H1 (cell line): Measurements from ENCODE around the gene C5orf46. TPM values are rescaled to one million over a fixed set of nuclear protein-coding genes. Genes with fewer than 3 reads are reported as not detected.

ENCODE experiments used
- CTCF ChIA-PET: fragments of 300-600 bp; sonication (Branson Sonifier 250); formaldehyde crosslinking; loops from one replicate; lab custom pipeline; 2021; ENCODE audit not compliant: partially characterized antibody; lab: Charles Lee
- POLR2A ChIA-PET: fragments of 300-600 bp; sonication (Branson Sonifier 250); formaldehyde crosslinking; loops from one replicate; lab custom pipeline; 2021; ENCODE audit warnings: inconsistent platforms; ENCODE audit not compliant: partially characterized antibody; lab: Charles Lee
- DNase-seq, 2 experiments: peaks; one replicate each; pipeline versions ENCODE4 v3.0.0 to v3.0.0-alpha.2; 2010 to 2022; ENCODE audit warnings: low spot score in 2 of 2, low read depth in 1 of 2, mixed read lengths in 1 of 2
- FAIRE-seq: peaks from 2 replicates; lab custom pipeline; 2011; peaks lifted over from hg19 to GRCh38; lab: Jason Lieb, UNC
- H2AFZ ChIP-seq: 2 replicates; pipeline ENCODE4 v1.8.1; 2012; ENCODE audit warnings: low read length, inconsistent platforms
- H2AK5ac ChIP-seq: 2 replicates; pipeline ENCODE4 v1.6.1; 2013; ENCODE audit warnings: low read depth, low read length
- H2BK120ac ChIP-seq: replicated peaks from 2 replicates; pipeline ENCODE3; 2013; ENCODE audit warnings: low read depth, low read length, inconsistent platforms
- H2BK12ac ChIP-seq: 2 replicates; pipeline ENCODE4 v1.6.1; 2013; ENCODE audit warnings: low read depth, low read length
- H2BK15ac ChIP-seq: 2 replicates; pipeline ENCODE4 v1.6.1; 2013; ENCODE audit warnings: low read length
- H2BK20ac ChIP-seq: 2 replicates; pipeline ENCODE4 v1.6.1; 2013; ENCODE audit warnings: low read length
- H2BK5ac ChIP-seq: 2 replicates; pipeline ENCODE4 v1.6.1; 2013; ENCODE audit warnings: low read depth, low read length
- H3K14ac ChIP-seq: 2 replicates; pipeline ENCODE4 v1.6.1; 2013; ENCODE audit warnings: inconsistent platforms; ENCODE audit not compliant: insufficient read length
- H3K18ac ChIP-seq: 2 replicates; pipeline ENCODE4 v1.6.1; 2013; ENCODE audit warnings: low read length; ENCODE audit errors: extremely low read depth
- H3K23ac ChIP-seq: 2 replicates; pipeline ENCODE4 v1.6.1; 2013; ENCODE audit warnings: inconsistent platforms; ENCODE audit not compliant: insufficient read length
- H3K23me2 ChIP-seq: 2 replicates; pipeline ENCODE4 v1.6.1; 2013; ENCODE audit warnings: low read depth, low read length
- H3K27ac ChIP-seq: 2 replicates; pipeline ENCODE4 v1.6.1; 2011; ENCODE audit warnings: low read depth, low read length, inconsistent platforms
- H3K27me3 ChIP-seq, 4 experiments: replicated peaks in 1 of 4; 1 replicate in 1 of 4; 2 replicates in 3 of 4; pipeline versions ENCODE4 v1.6.1 to v1.8.1; 2011 to 2013; ENCODE audit warnings: low read length in 3 of 4, mild to moderate bottlenecking in 3 of 4, inconsistent platforms in 2 of 4, mixed read lengths in 2 of 4, moderate library complexity in 1 of 4; ENCODE audit not compliant: control insufficient read depth in 3 of 4, insufficient read depth in 3 of 4; ENCODE audit errors: extremely low read depth in 1 of 4
- H3K36me3 ChIP-seq, 4 experiments: 2 replicates each; pipeline versions ENCODE4 v1.6.1 to v1.8.1; 2011 to 2013; ENCODE audit warnings: mild to moderate bottlenecking in 4 of 4, low read length in 3 of 4, moderate library complexity in 2 of 4, control low read depth in 1 of 4, inconsistent platforms in 1 of 4; ENCODE audit not compliant: insufficient read depth in 4 of 4, control insufficient read depth in 2 of 4
- H3K4ac ChIP-seq: replicated peaks from 2 replicates; pipeline ENCODE3; 2013; ENCODE audit warnings: low read length, low read depth, mixed read lengths, inconsistent platforms; ENCODE audit not compliant: insufficient read length
- H3K4me1 ChIP-seq, 4 experiments: replicated peaks in 1 of 4; 1 replicate in 1 of 4; 2 replicates in 3 of 4; pipeline versions ENCODE4 v1.6.1 to v1.8.1; 2011 to 2013; ENCODE audit warnings: low read length in 3 of 4, inconsistent platforms in 2 of 4, mixed read lengths in 1 of 4; ENCODE audit not compliant: insufficient read depth in 4 of 4, control insufficient read depth in 3 of 4
- H3K4me2 ChIP-seq, 2 experiments: 2 replicates each; pipeline versions ENCODE4 v1.6.1 to v1.8.1; 2011 to 2013; ENCODE audit warnings: low read depth in 2 of 2, low read length in 2 of 2, control low read depth in 1 of 2, inconsistent platforms in 1 of 2, mild to moderate bottlenecking in 1 of 2; ENCODE audit not compliant: insufficient read depth in 1 of 2
- H3K4me3 ChIP-seq, 4 experiments: fragments of 200-600, 300-600 bp in 1 of 4; sonication (generic), shearing (Covaris generic), sonication (Bioruptor Twin) in 1 of 4; 2 replicates each; pipeline versions ENCODE4 v1.5.1 to v1.8.1; 2011 to 2016; ENCODE audit warnings: low read length in 4 of 4, low read depth in 3 of 4, control low read depth in 2 of 4, inconsistent platforms in 2 of 4, mild to moderate bottlenecking in 2 of 4, mixed read lengths in 1 of 4, moderate library complexity in 1 of 4; ENCODE audit not compliant: insufficient read depth in 2 of 4; ENCODE audit errors: extremely low read depth in 1 of 4
- H3K56ac ChIP-seq: replicated peaks from 2 replicates; pipeline ENCODE3; 2013; ENCODE audit warnings: low read depth, mild to moderate bottlenecking, mixed read lengths, low read length, inconsistent platforms; ENCODE audit not compliant: insufficient read length
- H3K79me1 ChIP-seq: 2 replicates; pipeline ENCODE4 v1.6.1; 2013; ENCODE audit warnings: low read depth, low read length, control low read depth
- H3K79me2 ChIP-seq, 2 experiments: 2 replicates each; pipeline versions ENCODE4 v1.6.1 to v1.8.1; 2012 to 2013; ENCODE audit warnings: low read length in 2 of 2, mild to moderate bottlenecking in 2 of 2, inconsistent platforms in 1 of 2; ENCODE audit not compliant: insufficient read depth in 2 of 2, control insufficient read depth in 1 of 2
- H3K9ac ChIP-seq, 4 experiments: replicated peaks in 1 of 4; 1 replicate in 1 of 4; 2 replicates in 3 of 4; pipeline versions ENCODE4 v1.6.1 to v1.8.1; 2011 to 2013; ENCODE audit warnings: low read depth in 3 of 4, low read length in 3 of 4, control low read depth in 2 of 4, mild to moderate bottlenecking in 2 of 4, moderate library complexity in 2 of 4, inconsistent platforms in 1 of 4; ENCODE audit errors: extremely low read depth in 1 of 4
- H3K9me3 ChIP-seq, 2 experiments: 2 replicates each; pipeline versions ENCODE4 v1.6.1 to v1.8.1; 2012 to 2013; ENCODE audit warnings: mild to moderate bottlenecking in 2 of 2, moderate library complexity in 2 of 2, control low read depth in 1 of 2, inconsistent platforms in 1 of 2, low read depth in 1 of 2, low read length in 1 of 2, mixed read lengths in 1 of 2; ENCODE audit not compliant: insufficient read depth in 2 of 2
- H4K20me1 ChIP-seq, 2 experiments: replicated peaks in 1 of 2; 2 replicates each; pipeline versions ENCODE3 to v1.8.1; 2011 to 2013; ENCODE audit warnings: inconsistent platforms in 2 of 2, low read length in 2 of 2, mild to moderate bottlenecking in 1 of 2; ENCODE audit not compliant: insufficient read depth in 2 of 2, control insufficient read depth in 1 of 2
- H4K5ac ChIP-seq: 2 replicates; pipeline ENCODE4 v1.6.1; 2013; ENCODE audit warnings: low read length, low read depth, mixed read lengths, inconsistent platforms; ENCODE audit not compliant: insufficient read length
- H4K8ac ChIP-seq: 2 replicates; pipeline ENCODE4 v1.8.0; 2013; ENCODE audit warnings: mild to moderate bottlenecking, moderate library complexity, low read length, inconsistent platforms; ENCODE audit not compliant: insufficient read depth; ENCODE audit errors: extremely low read depth
- H4K91ac ChIP-seq: replicated peaks from 2 replicates; pipeline ENCODE3; 2013; ENCODE audit warnings: low read length, mixed read lengths, inconsistent platforms; ENCODE audit not compliant: insufficient read length
- BRCA1 ChIP-seq: IDR thresholded peaks from 2 replicates; pipeline ENCODE4 v1.6.1; 2012; ENCODE audit warnings: low read depth, low read length, improper control_type of control experiment
- CHD2 ChIP-seq: IDR thresholded peaks from 2 replicates; pipeline ENCODE4 v1.6.1; 2012; ENCODE audit warnings: low read length, improper control_type of control experiment
- CTCF ChIP-seq, 3 experiments: IDR thresholded peaks; 1 replicate in 2 of 3; 2 replicates in 1 of 3; pipeline versions ENCODE4 v1.5.1 to v1.6.1; 2011; ENCODE audit warnings: low read length in 3 of 3, mild to moderate bottlenecking in 3 of 3, inconsistent platforms in 2 of 3, low read depth in 1 of 3, moderate library complexity in 1 of 3; ENCODE audit not compliant: insufficient read depth in 1 of 3; ENCODE audit errors: control extremely low read depth in 1 of 3
- GABPA ChIP-seq: IDR thresholded peaks from 2 replicates; pipeline ENCODE4 v1.6.1; 2011; ENCODE audit warnings: mild to moderate bottlenecking, low read length, moderate library complexity, borderline replicate concordance; ENCODE audit not compliant: insufficient read depth
- JUN ChIP-seq: IDR thresholded peaks from 2 replicates; pipeline ENCODE4 v1.6.1; 2011; ENCODE audit warnings: low read depth, mild to moderate bottlenecking, improper control_type of control experiment, low read length
- NANOG ChIP-seq: IDR thresholded peaks from 2 replicates; pipeline ENCODE4 v1.6.1; 2011; ENCODE audit warnings: low read length, low read depth, mild to moderate bottlenecking, inconsistent platforms; ENCODE audit not compliant: insufficient read depth, poor library complexity, severe bottlenecking
- POLR2A ChIP-seq, 2 experiments: IDR thresholded peaks; 1 replicate in 1 of 2; 2 replicates in 1 of 2; pipeline ENCODE4 v1.6.1; 2011; ENCODE audit warnings: low read depth in 2 of 2, low read length in 2 of 2, mild to moderate bottlenecking in 2 of 2; ENCODE audit errors: control extremely low read depth in 1 of 2
- SP1 ChIP-seq: IDR thresholded peaks from 2 replicates; pipeline ENCODE4 v1.6.1; 2011; ENCODE audit warnings: low read depth, low read length
- SUZ12 ChIP-seq: fragments of 200-600 bp; sonication (generic); IDR thresholded peaks from 2 replicates; pipeline ENCODE4 v1.6.1; 2012; ENCODE audit warnings: mild to moderate bottlenecking, inconsistent platforms, low read length, moderate library complexity, mixed read lengths
- WGBS, 2 experiments: shearing (Covaris generic) in 1 of 2; methylation state at CpG; one replicate each; pipeline versions ENCODE4 v1.1.6 to v1.1.7; 2013 to 2015; ENCODE audit warnings: low lambda C conversion rate in 2 of 2, mixed read lengths in 2 of 2, inconsistent platforms in 1 of 2, low coverage in 1 of 2, missing lambda C conversion rate in 1 of 2; ENCODE audit not compliant: insufficient replicate concordance in 2 of 2, insufficient coverage in 1 of 2, insufficient read length in 1 of 2; ENCODE audit errors: extremely low coverage in 1 of 2, missing lambda C conversion rate in 1 of 2; 5-methylcytosine and 5-hydroxymethylcytosine counted together
- polyA plus RNA-seq, 7 experiments: library from polyadenylated mRNA; depleted of rRNA in 3 of 7; stranded (reverse) in 5 of 7; unstranded in 2 of 7; fragments of >200 nt in 5 of 7; fragments of 200-250 nt in 2 of 7; gene quantifications; 1 replicate in 5 of 7; 2 replicates in 1 of 7; 4 replicates in 1 of 7; pipeline versions ENCODE4 v1.2.1 to v1.2.3, GENCODE V29; 2011 to 2013; ENCODE audit warnings: missing spikeins in 2 of 7, mixed read lengths in 2 of 7
- total RNA-seq: library from RNA; stranded (reverse); fragmentation: NEBNext Ultra II Directional; extraction: Animal tissue kit (Norgen Biotek cat#: 25700); gene quantifications from 2 replicates; pipeline ENCODE4 v1.2.1, GENCODE V29; 2021

The C5orf46 gene
- total and polyA plus RNA-seq, 2 of the 8 experiments (the other 6 are each of a cell fraction or from before 2014, with no cell fraction given): not detected

DNA sequence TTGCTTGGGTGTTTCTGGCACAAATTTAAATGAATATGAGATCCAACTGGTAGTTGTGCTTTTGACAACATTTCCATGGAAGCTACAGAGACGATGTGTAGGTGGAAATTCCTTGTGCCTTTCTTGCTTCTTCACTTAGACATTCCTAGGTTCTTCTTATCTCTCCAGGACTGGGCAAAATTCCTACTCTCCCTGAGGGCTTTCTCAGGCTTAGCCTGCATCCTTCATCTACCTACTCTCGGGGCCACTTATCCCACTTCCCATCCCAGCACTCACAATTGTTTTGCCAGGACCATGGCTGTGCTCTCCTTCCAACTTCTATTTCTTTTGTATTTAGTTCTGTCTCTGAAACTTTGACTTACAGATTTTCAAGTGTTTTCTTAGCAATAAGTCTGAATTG, 57.1 kb downstream of the C5orf46 start:
- ChIA-PET CTCF (interaction anchor here (1.0 to 2.5 kb wide), 4 partner anchors 10 to 108 kb away, joined by 3 to 11 read pairs (median 5); no protein-coding TSS in a partner anchor), POLR2A (interaction anchor here (1.0 to 26.7 kb wide), 8 partner anchors 8 to 81 kb away, joined by 3 to 730 read pairs (median 48); partner anchors contain the start of gene SCGB3A2)
- Histone ChIP-seq H2AFZ (no peak overlapping the region), H2AK5ac (no peak overlapping the region), H4K91ac (no peak overlapping the region), H3K27me3 (peaks cover 0 to 2% (median 0%) of the 10 kb centered on the region in 4 experiments; a peak in 1 of 7 replicates), H4K8ac (no peak overlapping the region), H3K4me1 (no peaks in the 10 kb centered on the region), H3K9ac (no peak overlapping the region), H2BK15ac (no peak overlapping the region), H3K14ac (no peak overlapping the region), H4K20me1 (no peaks in the 10 kb centered on the region), H3K79me1 (no peaks in the 10 kb centered on the region), H3K9me3 (no peaks in the 10 kb centered on the region), H3K23ac (no peak overlapping the region), H3K4me3 (no peak overlapping the region), H2BK120ac (no peak overlapping the region), H3K4ac (no peak overlapping the region), H3K56ac (no peak overlapping the region), H3K18ac (no peak overlapping the region), H3K36me3 (no peaks in the 10 kb centered on the region), H3K79me2 (no peaks in the 10 kb centered on the region), H4K5ac (no peak overlapping the region), H2BK5ac (no peak overlapping the region), H2BK20ac (no peak overlapping the region), H3K4me2 (no peak overlapping the region), H3K27ac (no peak overlapping the region), H2BK12ac (no peak overlapping the region), H3K23me2 (no peaks in the 10 kb centered on the region)
- DNase-seq: no peak
- no peak for FAIRE-seq
- TF ChIP-seq SP1 (no peak), JUN (no peak), BRCA1 (no peak), CTCF (IDR thresholded peaks at IDR 0.05; ENCODE audit: control extremely low read depth in 1 of 3, insufficient read depth in 1 of 3, low read depth in 1 of 3, low read length in 3 of 3) (no peak), SUZ12 (no peak), POLR2A (IDR thresholded peaks at IDR 0.05; ENCODE audit: control extremely low read depth in 1 of 2, low read depth in 2 of 2, low read length in 2 of 2) (no peak; a peak in 1 of 3 replicates), GABPA (no peak), NANOG (no peak), CHD2 (no peak)
- 92% methylated on average over 2 of the region's 2 CpGs; no CpG with 5 or more reads in 1 of the 2 experiments for WGBS, 2 experiments
